SU-DHL-6 (cell line): Measurements from ENCODE around the gene CHCHD3.

Source experiments
- H2AFZ ChIP-seq: fragments of 200-600 bp; sonication (generic); 2 replicates; pipeline ENCODE4 v1.6.1; 2014; ENCODE audit warnings: low read depth, mild to moderate bottlenecking, moderate library complexity, mixed read lengths, antibody characterized with exemption, low read length; ENCODE audit not compliant: severe bottlenecking
- H3F3A ChIP-seq: fragments of 200-600 bp; shearing (Covaris generic); 2 replicates; pipeline ENCODE4 v1.6.0; 2016; ENCODE audit warnings: antibody characterized with exemption, mild to moderate bottlenecking; ENCODE audit not compliant: insufficient read depth
- H3K27ac ChIP-seq: fragments of 200-600 bp; sonication (generic); 2 replicates; pipeline ENCODE4 v1.5.1; 2016; ENCODE audit warnings: low read depth, mild to moderate bottlenecking, low read length, moderate library complexity, mixed read lengths
- H3K27me3 ChIP-seq: fragments of 200-600 bp; sonication (generic), shearing (Covaris generic); 2 replicates; pipeline ENCODE4 v1.6.0; 2014; ENCODE audit warnings: mild to moderate bottlenecking, low read length
- H3K36me3 ChIP-seq: fragments of 200-600 bp; sonication (generic); 2 replicates; pipeline ENCODE4 v1.6.1; 2014; ENCODE audit warnings: mild to moderate bottlenecking, low read length, mixed read lengths
- H3K4me2 ChIP-seq: fragments of 300-600, 200-600 bp; shearing (Covaris generic), sonication (generic); 2 replicates; pipeline ENCODE4 v1.6.0; 2014; ENCODE audit warnings: low read length, low read depth, mild to moderate bottlenecking; ENCODE audit not compliant: poor library complexity, severe bottlenecking
- H3K4me3 ChIP-seq: fragments of 200-600 bp; sonication (generic); 2 replicates; pipeline ENCODE4 v1.5.1; 2014; ENCODE audit warnings: antibody characterized with exemption, low read length, mild to moderate bottlenecking, mixed read lengths; ENCODE audit not compliant: insufficient read depth, poor library complexity, severe bottlenecking
- H3K79me2 ChIP-seq: fragments of 200-600 bp; sonication (generic); 2 replicates; pipeline ENCODE4 v1.6.1; 2014; ENCODE audit warnings: mild to moderate bottlenecking, low read length, moderate library complexity; ENCODE audit not compliant: insufficient read depth
- H3K9ac ChIP-seq: fragments of 200-600 bp; sonication (generic); 2 replicates; pipeline ENCODE4 v1.7.0; 2014; ENCODE audit warnings: mild to moderate bottlenecking, low read length
- H3K9me2 ChIP-seq: fragments of 200-600 bp; sonication (generic); replicated peaks from 2 replicates; pipeline ENCODE4 v1.6.1; 2014; ENCODE audit warnings: low read length; ENCODE audit not compliant: insufficient read depth
- H3K9me3 ChIP-seq: fragments of 200-600 bp; sonication (generic); 2 replicates; pipeline ENCODE4 v1.6.1; 2014; ENCODE audit warnings: low read length, mixed read lengths; ENCODE audit not compliant: insufficient read depth
- H4K20me1 ChIP-seq: fragments of 200-600 bp; sonication (generic); 2 replicates; pipeline ENCODE4 v1.6.1; 2014; ENCODE audit warnings: low read depth, mild to moderate bottlenecking, antibody characterized with exemption, low read length, moderate library complexity, mixed read lengths
- EZH2phosphoT487 ChIP-seq: fragments of 200-600 bp; sonication (generic), shearing (Covaris generic); conservative IDR thresholded peaks from 2 replicates; pipeline ENCODE4 v1.6.1; 2018; ENCODE audit warnings: mild to moderate bottlenecking, antibody characterized with exemption, low read length, moderate library complexity, mixed read lengths
- TF ChIP-seq, protein P1 (sequence below): fragments of 200-600 bp; sonication (generic); IDR thresholded peaks from one replicate; pipeline ENCODE4 v1.5.1; 2017; ENCODE audit warnings: antibody characterized with exemption, mild to moderate bottlenecking, low read length, moderate library complexity; ENCODE audit not compliant: insufficient read depth, poor library complexity, severe bottlenecking

Gene CHCHD3

DNA sequence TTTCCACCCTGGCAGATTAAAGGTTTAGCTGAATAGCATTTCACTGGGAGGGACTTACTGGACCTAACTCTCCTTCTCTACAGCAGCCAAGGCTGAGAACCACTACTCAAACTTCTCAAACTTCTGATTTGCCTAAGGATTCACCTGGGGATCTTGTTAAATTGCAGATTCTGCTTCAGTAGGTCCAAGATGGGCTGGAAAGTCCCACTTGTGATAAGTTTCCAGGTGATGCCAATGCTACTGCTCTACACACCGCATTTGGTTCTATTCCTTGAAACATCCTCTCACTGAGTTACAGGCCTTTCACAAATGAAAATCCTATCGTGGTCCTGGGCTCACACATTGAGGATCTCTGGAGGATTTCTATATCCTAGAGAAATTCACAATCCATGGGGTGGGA, 147.9 kb downstream of the CHCHD3 start:
- Histone ChIP-seq H3K4me2 (no peak overlapping the region), H3K9ac (no peak overlapping the region), H3K9me3 (no peaks in the 10 kb centered on the region), H3K36me3 (no peaks in the 10 kb centered on the region), H3K79me2 (no peaks in the 10 kb centered on the region), H3K27me3 (no peaks in the 10 kb centered on the region), H2AFZ (no peak overlapping the region), H3K9me2 (no peaks in the 10 kb centered on the region), H3K4me3 (no peak overlapping the region), H3F3A (no peaks in the 10 kb centered on the region), H4K20me1 (no peaks in the 10 kb centered on the region), H3K27ac (no peak overlapping the region)
- TF ChIP-seq, protein P1, sequence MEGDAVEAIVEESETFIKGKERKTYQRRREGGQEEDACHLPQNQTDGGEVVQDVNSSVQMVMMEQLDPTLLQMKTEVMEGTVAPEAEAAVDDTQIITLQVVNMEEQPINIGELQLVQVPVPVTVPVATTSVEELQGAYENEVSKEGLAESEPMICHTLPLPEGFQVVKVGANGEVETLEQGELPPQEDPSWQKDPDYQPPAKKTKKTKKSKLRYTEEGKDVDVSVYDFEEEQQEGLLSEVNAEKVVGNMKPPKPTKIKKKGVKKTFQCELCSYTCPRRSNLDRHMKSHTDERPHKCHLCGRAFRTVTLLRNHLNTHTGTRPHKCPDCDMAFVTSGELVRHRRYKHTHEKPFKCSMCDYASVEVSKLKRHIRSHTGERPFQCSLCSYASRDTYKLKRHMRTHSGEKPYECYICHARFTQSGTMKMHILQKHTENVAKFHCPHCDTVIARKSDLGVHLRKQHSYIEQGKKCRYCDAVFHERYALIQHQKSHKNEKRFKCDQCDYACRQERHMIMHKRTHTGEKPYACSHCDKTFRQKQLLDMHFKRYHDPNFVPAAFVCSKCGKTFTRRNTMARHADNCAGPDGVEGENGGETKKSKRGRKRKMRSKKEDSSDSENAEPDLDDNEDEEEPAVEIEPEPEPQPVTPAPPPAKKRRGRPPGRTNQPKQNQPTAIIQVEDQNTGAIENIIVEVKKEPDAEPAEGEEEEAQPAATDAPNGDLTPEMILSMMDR: no peak
- no peak for TF ChIP-seq EZH2phosphoT487

DNA sequence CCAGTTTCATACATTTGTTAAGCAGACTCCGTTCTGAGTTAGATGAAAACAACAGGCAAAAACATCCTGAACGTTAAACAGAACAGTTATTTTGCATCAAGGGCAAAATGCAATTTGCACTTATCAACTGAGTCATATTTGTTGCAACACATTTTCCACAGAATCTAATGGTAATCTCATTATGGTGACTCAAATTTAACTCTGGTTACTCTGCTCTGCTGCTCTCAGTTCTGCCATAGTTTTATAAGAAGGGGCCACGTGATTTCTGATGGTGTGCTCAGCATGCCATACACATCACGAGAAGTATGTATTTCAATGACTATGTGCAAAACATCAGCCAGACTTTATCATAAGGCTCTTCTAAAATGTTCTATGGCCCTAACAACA, 148.8 kb downstream of the CHCHD3 start:
- Histone ChIP-seq H3K9me2 (no peaks in the 10 kb centered on the region), H3F3A (no peaks in the 10 kb centered on the region), H3K79me2 (no peaks in the 10 kb centered on the region), H3K4me2 (no peak overlapping the region), H3K4me3 (no peak overlapping the region), H2AFZ (no peak overlapping the region), H3K9ac (no peak overlapping the region), H3K9me3 (no peaks in the 10 kb centered on the region), H3K36me3 (no peaks in the 10 kb centered on the region), H3K27me3 (no peaks in the 10 kb centered on the region), H3K27ac (no peak overlapping the region), H4K20me1 (no peaks in the 10 kb centered on the region)
- TF ChIP-seq, protein P1: no peak
- TF ChIP-seq EZH2phosphoT487: no peak

DNA sequence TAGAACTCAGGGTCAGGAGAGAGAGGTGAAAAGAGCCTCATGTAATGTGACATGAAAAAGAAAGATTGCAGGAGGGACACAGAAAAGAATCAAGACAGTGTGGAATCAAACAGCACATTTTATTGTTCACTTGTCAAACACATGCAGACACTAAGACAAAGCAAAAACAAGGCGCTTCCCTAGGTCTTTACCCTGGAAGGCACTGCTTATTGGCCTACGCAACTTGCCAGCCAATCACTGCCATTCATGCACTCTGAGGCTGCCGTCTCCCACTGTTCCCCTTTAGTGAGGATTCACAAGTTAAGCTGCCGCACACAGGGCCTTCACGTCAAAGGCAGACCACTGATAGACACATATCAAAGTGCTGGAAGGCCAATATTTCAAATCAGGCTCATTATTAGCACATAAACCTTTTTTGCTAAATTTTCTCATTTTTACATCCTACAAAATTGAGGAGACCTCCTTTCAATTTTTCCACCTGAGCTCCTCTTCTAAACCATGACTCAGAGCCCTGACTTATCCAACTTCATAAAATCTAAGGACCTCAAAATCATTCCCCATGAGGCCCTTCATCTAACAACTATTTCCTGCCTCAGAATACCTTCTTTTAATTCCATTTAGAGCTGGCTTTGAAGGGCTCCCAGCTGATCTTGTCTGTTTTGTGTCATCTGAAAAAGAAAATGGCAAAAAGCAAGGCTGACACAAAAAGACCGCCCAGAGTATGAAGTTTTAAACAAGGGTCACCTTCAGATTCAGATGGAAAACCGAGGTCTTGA, 149.4 kb downstream of the CHCHD3 start:
- Histone ChIP-seq H3K4me3 (no peak overlapping the region), H3K9me3 (no peaks in the 10 kb centered on the region), H3K36me3 (no peaks in the 10 kb centered on the region), H3F3A (no peaks in the 10 kb centered on the region), H3K79me2 (no peaks in the 10 kb centered on the region), H3K4me2 (no peak overlapping the region), H3K9ac (no peak overlapping the region), H4K20me1 (no peaks in the 10 kb centered on the region), H3K27ac (no peak overlapping the region), H2AFZ (no peak overlapping the region), H3K9me2 (no peaks in the 10 kb centered on the region), H3K27me3 (no peaks in the 10 kb centered on the region)
- no peak for TF ChIP-seq EZH2phosphoT487
- TF ChIP-seq, protein P1: no peak
